K562 (cell line): Measurements from ENCODE around the gene VPREB1. TPM values are rescaled to one million over a fixed set of nuclear protein-coding genes. Genes with fewer than 3 reads are reported as not detected.

Experiments used
- NFYB ChIP-seq: IDR thresholded peaks from 2 replicates; pipeline ENCODE4 v1.6.1; 2011; ENCODE audit warnings: mild to moderate bottlenecking, moderate library complexity; ENCODE audit not compliant: insufficient read length; ENCODE audit errors: extremely low read depth
- RERE ChIP-seq: sonication (generic); formaldehyde crosslinking; IDR thresholded peaks from 2 replicates; pipeline ENCODE4 v1.8.0; 2023; ENCODE audit warnings: missing genetic modification reagents, mild to moderate bottlenecking, borderline replicate concordance
- polyA plus RNA-seq, 8 experiments: library from polyadenylated mRNA; depleted of rRNA in 4 of 8; stranded (reverse) in 5 of 8; unstranded in 3 of 8; fragments of >200 nt; fragmentation: Nextera tagmentation in 2 of 8; fragmentation: Illumina TruSeq in 1 of 8; extraction: Ambion mirVana in 2 of 8; extraction: Trizol in 1 of 8; gene quantifications; 2 replicates each; pipeline versions ENCODE4 v1.2.1 to v1.2.3, GENCODE V29; 2011 to 2014; ENCODE audit warnings: inconsistent platforms in 1 of 8, missing spikeins in 1 of 8
- total RNA-seq, 7 experiments: library from RNA; depleted of rRNA in 6 of 7; stranded (reverse); fragments of >200 nt in 6 of 7; fragmentation: Illumina TruSeq in 2 of 7; extraction: Trizol in 2 of 7; gene quantifications; 2 replicates each; pipeline versions ENCODE4 v1.2.1 to v1.2.3, GENCODE V29; 2011 to 2021; ENCODE audit warnings: low replicate concordance in 1 of 7
- TF ChIP-seq, protein P1 (sequence below), 2 experiments: fragments of 450-650 bp; formaldehyde crosslinking in 1 of 2; IDR thresholded peaks; 2 replicates each; pipeline versions ENCODE4 v1.4.0 to v1.6.1; 2014 to 2020; ENCODE audit warnings: mild to moderate bottlenecking in 2 of 2, borderline replicate concordance in 1 of 2, low read depth in 1 of 2

The VPREB1 gene
- total and polyA plus RNA-seq, 9 of the 15 experiments (the other 6 are each of a cell fraction or from before 2014, with no cell fraction given): not detected

GRCh38 chr22:22196833-22197477 lies 47.6 kb upstream of the VPREB1 start (continued):
- TF ChIP-seq RERE (CRISPR knock-in tag): 0 out of 2 replicates have a peak, but pooled peaks have one; percentile 71
- no peak for TF ChIP-seq NFYB
- TF ChIP-seq, protein P1, sequence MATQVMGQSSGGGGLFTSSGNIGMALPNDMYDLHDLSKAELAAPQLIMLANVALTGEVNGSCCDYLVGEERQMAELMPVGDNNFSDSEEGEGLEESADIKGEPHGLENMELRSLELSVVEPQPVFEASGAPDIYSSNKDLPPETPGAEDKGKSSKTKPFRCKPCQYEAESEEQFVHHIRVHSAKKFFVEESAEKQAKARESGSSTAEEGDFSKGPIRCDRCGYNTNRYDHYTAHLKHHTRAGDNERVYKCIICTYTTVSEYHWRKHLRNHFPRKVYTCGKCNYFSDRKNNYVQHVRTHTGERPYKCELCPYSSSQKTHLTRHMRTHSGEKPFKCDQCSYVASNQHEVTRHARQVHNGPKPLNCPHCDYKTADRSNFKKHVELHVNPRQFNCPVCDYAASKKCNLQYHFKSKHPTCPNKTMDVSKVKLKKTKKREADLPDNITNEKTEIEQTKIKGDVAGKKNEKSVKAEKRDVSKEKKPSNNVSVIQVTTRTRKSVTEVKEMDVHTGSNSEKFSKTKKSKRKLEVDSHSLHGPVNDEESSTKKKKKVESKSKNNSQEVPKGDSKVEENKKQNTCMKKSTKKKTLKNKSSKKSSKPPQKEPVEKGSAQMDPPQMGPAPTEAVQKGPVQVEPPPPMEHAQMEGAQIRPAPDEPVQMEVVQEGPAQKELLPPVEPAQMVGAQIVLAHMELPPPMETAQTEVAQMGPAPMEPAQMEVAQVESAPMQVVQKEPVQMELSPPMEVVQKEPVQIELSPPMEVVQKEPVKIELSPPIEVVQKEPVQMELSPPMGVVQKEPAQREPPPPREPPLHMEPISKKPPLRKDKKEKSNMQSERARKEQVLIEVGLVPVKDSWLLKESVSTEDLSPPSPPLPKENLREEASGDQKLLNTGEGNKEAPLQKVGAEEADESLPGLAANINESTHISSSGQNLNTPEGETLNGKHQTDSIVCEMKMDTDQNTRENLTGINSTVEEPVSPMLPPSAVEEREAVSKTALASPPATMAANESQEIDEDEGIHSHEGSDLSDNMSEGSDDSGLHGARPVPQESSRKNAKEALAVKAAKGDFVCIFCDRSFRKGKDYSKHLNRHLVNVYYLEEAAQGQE (IDR thresholded peaks at IDR 0.05; ENCODE audit: borderline replicate concordance): no peak
- TF ChIP-seq, protein P1 (CRISPR knock-in tag; IDR thresholded peaks at IDR 0.05; ENCODE audit: low read depth): no peak
